HL-60 (cell line): ENCODE measurements around the gene CTNNA2.

Experiments used
- DNase-seq, 2 experiments: peaks; one replicate each; pipeline ENCODE4 v3.0.0-alpha.2; 2010 to 2020; ENCODE audit warnings: low read depth in 1 of 2, low spot score in 1 of 2
- H3K27ac ChIP-seq: fragments of 250-450 bp; sonication (Bioruptor Pico); replicated peaks from 2 replicates; pipeline ENCODE4 v1.5.1; 2020; ENCODE audit warnings: mild to moderate bottlenecking, moderate library complexity
- H3K27me3 ChIP-seq: fragments of 250-450 bp; sonication (Bioruptor Pico); 2 replicates; pipeline ENCODE4 v1.5.1; 2021; ENCODE audit warnings: mild to moderate bottlenecking, moderate library complexity; ENCODE audit not compliant: insufficient read depth, poor library complexity, severe bottlenecking
- H3K4me3 ChIP-seq: replicated peaks from 2 replicates; pipeline ENCODE4 v1.5.1; 2011; ENCODE audit warnings: mild to moderate bottlenecking, control low read depth, low read length; ENCODE audit not compliant: insufficient read depth
- CTCF ChIP-seq: IDR thresholded peaks from one replicate; pipeline ENCODE4 v1.5.1; 2011; ENCODE audit warnings: low read length, control low read depth, inconsistent platforms; ENCODE audit not compliant: insufficient read depth
- GABPA ChIP-seq: IDR thresholded peaks from 2 replicates; pipeline ENCODE4 v1.6.1; 2012; ENCODE audit warnings: low read depth
- POLR2AphosphoS5 ChIP-seq: IDR thresholded peaks from 2 replicates; pipeline ENCODE4 v1.6.1; 2012; ENCODE audit warnings: low read depth
- REST ChIP-seq: IDR thresholded peaks from 2 replicates; pipeline ENCODE4 v1.6.1; 2012; ENCODE audit warnings: low read depth; ENCODE audit not compliant: insufficient replicate concordance
- SPI1 ChIP-seq: IDR thresholded peaks from 2 replicates; pipeline ENCODE4 v1.6.1; 2012; ENCODE audit warnings: low read depth, mild to moderate bottlenecking, borderline replicate concordance

CTNNA2 gene

GRCh38 chr2:80054346-80054675 lies 541.5 kb downstream of the CTNNA2 start:
- no peak overlapping the region for H3K27ac ChIP-seq
- no peak for DNase-seq
- no peak for TF ChIP-seq GABPA
- no peak for TF ChIP-seq POLR2AphosphoS5
- no peak for TF ChIP-seq CTCF
- TF ChIP-seq SPI1, result no peak
- TF ChIP-seq REST, result no peak
- no peaks in the 10 kb centered on the region for H3K27me3 ChIP-seq
- H3K4me3 ChIP-seq, result no peak overlapping the region

GRCh38 chr2:80057956-80058355 lies 545.1 kb downstream of the CTNNA2 start:
- no peak for DNase-seq
- H3K27me3 ChIP-seq, result no peaks in the 10 kb centered on the region
- TF ChIP-seq GABPA (no peak), REST (no peak), CTCF (no peak), POLR2AphosphoS5 (no peak), SPI1 (no peak)
- no peak overlapping the region for H3K27ac ChIP-seq
- H3K4me3 ChIP-seq, result no peak overlapping the region

GRCh38 chr2:80058562-80058961 lies 545.7 kb downstream of the CTNNA2 start:
- no peaks in the 10 kb centered on the region for H3K27me3 ChIP-seq
- no peak for DNase-seq
- no peak for TF ChIP-seq POLR2AphosphoS5
- TF ChIP-seq CTCF, result no peak
- TF ChIP-seq REST, result no peak
- no peak for TF ChIP-seq SPI1
- TF ChIP-seq GABPA, result no peak

More at GRCh38 chr2:80058562-80058961, 545.7 kb downstream of the CTNNA2 start:
- Histone ChIP-seq H3K4me3 (no peak overlapping the region), H3K27ac (no peak overlapping the region)
